Activated CD4-positive, alpha-beta T cell treated with anti-CD3 and anti-CD28 coated beads, Interleukin-2, Interleukin-6, amounts not matched to agents 100 ng/mL and 50 ng/mL, durations not matched to agents 16 hours and 8 hours (primary cell): ENCODE results near the gene PTPRD.

Experiments
- DNase-seq: peaks from one replicate; pipeline ENCODE4 v3.0.0-alpha.2; 2020

Gene PTPRD

DNA sequence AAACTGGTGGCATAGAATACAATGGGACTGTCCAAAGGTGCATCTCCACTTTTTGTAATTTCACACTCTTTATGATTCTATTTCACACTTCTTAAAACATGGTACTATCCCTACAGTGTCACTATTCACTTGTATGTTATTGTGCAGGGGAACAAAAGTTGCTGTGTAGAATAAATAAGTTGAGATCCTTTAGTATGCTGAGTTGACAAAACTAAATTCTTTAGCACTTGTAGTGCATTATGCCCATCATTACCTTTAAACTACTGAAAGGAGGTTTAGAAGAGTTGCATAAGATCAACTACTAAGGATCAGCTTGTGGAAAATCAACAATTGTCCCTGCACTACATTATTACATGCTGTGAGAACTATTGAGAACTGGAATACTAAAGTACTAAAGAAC, 1380.9 kb downstream of the PTPRD start:
- no peak for DNase-seq

GRCh38 chr9:9229269-9229668, 1383.5 kb downstream of the PTPRD start:
- DNase-seq, result no peak

GRCh38 chr9:9223175-9223574, 1389.6 kb downstream of the PTPRD start:
- DNase-seq, result no peak

DNA sequence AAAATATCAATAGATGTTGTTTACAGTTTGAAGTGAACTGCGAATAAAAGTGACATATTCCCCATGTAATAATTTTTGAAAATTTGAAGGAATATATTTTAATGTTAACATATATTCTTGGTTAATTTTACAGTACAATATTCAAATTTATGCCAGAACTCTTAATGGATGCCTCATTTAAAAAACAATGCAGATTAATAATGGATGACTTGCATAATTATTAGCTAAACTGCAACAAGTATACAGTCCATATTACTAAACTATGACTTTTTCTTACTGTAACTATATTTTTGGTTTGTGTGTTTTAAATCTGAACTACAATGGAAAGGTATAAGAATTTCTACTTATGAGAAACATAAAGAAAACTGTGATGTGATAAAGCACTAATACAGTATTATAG, 1390.1 kb downstream of the PTPRD start:
- no peak for DNase-seq

GRCh38 chr9:9216934-9217333, 1395.9 kb downstream of the PTPRD start:
- no peak for DNase-seq

DNA sequence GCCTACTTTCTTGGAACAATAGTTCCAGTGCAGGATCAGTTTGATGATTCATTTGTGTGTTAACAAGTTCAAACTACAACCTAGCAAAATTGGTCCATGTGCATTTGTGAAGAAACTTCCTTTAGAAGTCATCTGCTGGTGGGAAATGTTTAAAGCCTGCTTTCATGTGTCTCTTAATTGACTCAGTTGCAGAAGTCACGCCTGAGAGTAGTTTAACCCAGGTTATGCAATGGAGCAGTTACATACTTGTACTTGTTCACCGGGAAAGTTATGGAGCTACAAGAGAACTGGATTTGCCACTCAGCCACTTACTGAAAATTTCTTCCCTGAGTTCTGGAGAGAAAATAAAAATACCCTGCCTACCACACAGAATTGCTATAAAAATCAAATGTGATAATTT, 1397.8 kb downstream of the PTPRD start:
- no peak for DNase-seq

- no peak for DNase-seq
Observed at GRCh38 chr9:9214066-9214465, 1398.7 kb downstream of the PTPRD start.

DNA sequence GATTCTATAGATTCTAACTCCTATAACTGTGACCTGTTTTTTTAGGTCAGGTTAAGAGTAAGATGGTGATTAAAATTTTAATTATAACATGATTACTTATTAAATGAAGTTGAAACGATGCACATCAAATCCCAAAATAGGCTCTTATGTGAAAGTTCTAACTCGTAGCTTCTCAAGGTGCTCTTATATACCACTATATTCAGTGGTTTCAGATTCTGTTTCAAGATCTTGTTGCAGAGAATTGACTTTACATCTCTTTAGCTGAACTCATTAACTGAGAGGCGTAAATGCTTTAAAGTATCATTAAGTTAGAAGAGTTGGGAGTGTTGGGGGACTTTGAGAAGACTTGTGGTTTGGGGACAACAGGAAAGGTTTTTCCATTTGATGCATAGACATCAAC, 1399.8 kb downstream of the PTPRD start:
- DNase-seq, result no peak

GRCh38 chr9:9202276-9202675, 1410.5 kb downstream of the PTPRD start:
- DNase-seq, result no peak

GRCh38 chr9:9186086-9186485, 1426.7 kb downstream of the PTPRD start:
- no peak for DNase-seq

DNA sequence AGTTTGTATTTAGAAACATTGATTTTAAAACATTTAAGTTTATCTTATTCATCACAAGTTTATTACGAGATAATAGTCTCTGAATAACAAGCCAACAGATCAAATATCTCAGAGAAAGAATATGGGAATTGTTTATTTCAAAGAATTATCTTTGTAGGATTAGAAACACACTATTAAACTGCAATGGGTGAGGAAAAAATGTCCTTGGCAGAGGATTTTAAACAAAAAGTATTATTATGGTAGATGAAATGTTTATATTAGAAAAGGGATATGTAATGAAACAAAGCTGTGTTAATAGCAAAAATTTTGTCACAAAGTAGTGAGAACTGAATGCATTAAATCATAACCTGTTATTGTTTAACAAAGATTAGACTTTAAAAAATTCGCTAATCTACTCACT, 1430.4 kb downstream of the PTPRD start:
- no peak for DNase-seq

- DNase-seq, result no peak
Observed at GRCh38 chr9:9177081-9177480, 1435.7 kb downstream of the PTPRD start.

DNA sequence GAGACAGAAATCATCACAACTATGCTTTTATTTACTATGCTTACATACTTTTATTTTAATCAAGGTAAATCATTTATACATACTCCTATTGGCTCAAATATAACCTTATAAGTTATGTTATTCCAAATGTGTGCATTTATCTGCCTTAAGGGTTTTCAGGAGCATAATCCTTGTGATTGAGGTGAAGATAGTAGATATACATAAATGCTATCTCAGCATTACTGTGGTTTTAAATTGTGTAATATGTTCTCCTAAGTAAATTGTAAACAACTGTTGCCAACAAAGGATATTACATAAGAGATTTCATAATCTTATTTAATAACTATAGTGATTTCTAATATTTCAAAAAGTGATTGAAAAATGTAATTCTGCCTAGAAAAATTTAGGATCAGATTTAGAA, 1438.4 kb downstream of the PTPRD start:
- no peak for DNase-seq

- DNase-seq, result no peak
Observed at GRCh38 chr9:9173264-9173663, 1439.5 kb downstream of the PTPRD start.

- no peak for DNase-seq
Observed at GRCh38 chr9:9170439-9171134, 1442.2 kb downstream of the PTPRD start.

DNA sequence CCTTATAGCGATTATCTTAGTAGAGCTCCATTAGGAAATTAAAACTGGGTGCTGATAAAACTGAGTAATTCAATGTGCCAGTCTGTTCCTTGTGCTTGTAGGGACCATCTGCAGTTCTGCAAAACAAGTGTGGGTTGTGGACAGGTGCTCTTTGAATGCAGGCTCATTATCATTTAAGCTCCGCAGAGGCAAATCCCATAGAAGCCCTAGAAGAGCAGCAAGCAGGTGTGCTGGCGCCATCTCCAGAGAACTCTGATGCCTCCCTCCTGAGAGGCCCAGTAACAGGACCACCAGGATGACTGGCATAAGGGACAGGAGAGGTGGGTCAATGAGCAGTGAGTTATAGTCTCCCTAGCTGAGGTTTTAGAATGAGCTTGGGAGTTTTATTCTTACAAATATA, 1470.8 kb downstream of the PTPRD start:
- DNase-seq, result no peak

- no peak for DNase-seq
Observed at GRCh38 chr9:9133526-9133925, 1479.3 kb downstream of the PTPRD start.

DNA sequence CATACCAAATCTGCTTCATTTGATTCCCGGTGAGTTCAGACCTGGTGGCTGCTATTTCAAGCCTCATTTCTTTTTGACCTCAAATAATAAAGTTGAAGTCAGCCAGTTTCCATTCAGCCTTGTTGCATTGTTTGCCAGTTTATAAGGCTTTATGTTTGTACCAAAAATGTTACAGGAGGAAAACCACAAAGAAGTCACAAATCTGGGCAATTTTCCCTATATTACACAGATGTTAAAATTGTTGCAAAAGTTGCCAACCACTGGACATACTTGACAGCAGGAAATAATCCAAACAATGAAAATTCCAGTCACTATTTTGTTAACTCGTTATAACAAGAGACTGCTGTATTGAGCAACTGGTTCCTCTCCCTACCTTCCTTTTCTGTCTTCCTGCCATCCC, 1488.2 kb downstream of the PTPRD start:
- DNase-seq, result no peak

DNA sequence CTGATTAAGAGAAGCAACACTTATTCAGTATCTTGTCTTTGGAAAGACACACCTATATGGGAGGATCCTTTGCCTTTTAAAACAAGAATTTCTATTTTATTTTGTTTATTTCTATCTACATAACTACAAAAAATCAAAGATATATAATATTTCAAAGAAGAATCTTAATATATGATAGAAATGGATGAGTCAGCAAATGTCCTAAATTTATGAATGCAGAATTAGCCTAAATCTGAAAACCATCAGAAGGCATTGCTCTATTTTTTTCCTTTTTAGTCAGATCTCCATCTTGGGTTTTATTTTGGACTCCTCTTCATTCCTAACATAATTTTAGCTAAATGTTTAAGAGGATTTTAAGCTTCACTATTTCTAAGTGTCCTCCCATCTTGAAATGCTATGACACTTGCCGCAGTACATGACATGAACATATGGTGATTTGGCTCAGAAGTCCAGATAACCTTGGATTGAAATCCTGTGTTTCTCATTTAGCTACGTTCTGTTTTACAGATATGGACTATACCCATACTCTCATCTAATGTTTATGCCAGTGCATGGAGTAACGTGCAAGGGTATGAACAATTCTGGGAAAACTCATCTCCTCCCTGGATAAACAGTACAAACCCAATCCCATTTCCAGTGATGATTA, 1490.4 kb downstream of the PTPRD start:
- DNase-seq, result no peak

- DNase-seq, result no peak
Observed at GRCh38 chr9:9117866-9118265, 1494.9 kb downstream of the PTPRD start.

GRCh38 chr9:9112001-9112720, 1500.6 kb downstream of the PTPRD start:
- no peak for DNase-seq

DNA sequence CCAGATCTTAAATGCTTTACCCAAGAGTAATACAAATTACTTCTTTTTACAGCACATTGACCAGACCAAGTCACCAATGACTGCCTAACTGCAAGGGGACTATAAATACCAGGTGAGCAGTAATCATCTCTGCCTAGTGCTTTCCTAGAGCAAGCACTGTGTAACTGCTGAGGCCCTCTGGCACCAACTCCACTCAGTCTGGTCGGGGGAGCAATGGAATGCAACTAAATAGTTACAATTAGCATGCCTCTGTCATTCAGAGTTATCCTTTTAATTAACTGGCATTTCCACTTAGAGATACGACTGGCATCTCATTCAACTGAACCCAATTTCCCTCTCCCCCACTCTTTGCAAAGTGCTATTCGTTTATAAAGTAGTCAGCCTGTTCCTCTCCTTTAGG, 1504.2 kb downstream of the PTPRD start:
- DNase-seq, result no peak

- DNase-seq, result no peak
Observed at GRCh38 chr9:9102295-9102694, 1510.5 kb downstream of the PTPRD start.

DNA sequence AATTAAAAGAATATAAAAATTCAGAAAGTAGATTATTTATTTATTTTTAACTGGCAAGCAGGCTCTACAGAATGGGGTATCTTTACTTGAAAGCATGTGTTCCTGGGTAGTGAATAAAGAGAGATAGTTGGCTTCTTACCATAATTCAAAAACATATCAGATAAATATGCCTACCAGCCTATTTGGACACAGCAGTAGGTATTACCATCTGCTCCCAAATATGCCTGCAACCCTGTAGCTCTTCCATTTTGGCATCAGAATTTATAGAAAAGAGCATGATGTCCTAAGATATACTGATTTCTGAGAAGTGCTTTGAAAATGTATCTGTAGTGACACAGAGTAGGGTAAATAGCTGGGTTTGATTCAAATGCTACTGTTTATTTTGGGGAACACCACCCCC, 1512.7 kb downstream of the PTPRD start:
- DNase-seq, result no peak
